K562 (cell line): ENCODE results near the gene LOC101059915.

ENCODE experiments used
- ATAC-seq: fragments of 200-7000 bp; cut with Tn5 transposase; 3 replicates; pipeline ENCODE4 v1.9.1; 2020; ENCODE audit warnings: moderate library complexity
- BruUV-seq: library from RNA; stranded (reverse); fragments of 400-500 nt; replicated peaks from 2 replicates; lab custom pipeline; 2021; lab: Mats Ljungman, UMichigan
- CTCF ChIA-PET: fragments of 300-600 bp; formaldehyde crosslinking; extraction: SDS; loops from one replicate; lab custom pipeline; 2021; ENCODE audit warnings: low intra/inter-chr PET ratio; lab: Yijun Ruan, JAX
- POLR2A ChIA-PET: fragments of 300-600, 350-650 bp; sonication (Branson Sonifier 250); formaldehyde crosslinking; extraction: SDS; loops from one replicate; lab custom pipeline; 2021; ENCODE audit warnings: antibody characterized with exemption, inconsistent platforms; lab: Yijun Ruan, JAX
- DNase-seq, 4 experiments: peaks; one replicate each; pipeline versions ENCODE4 v3.0.0 to v3.0.0-alpha.2; 2011 to 2018; ENCODE audit warnings: low spot score in 3 of 4, mixed read lengths in 3 of 4; ENCODE audit errors: extremely low read depth in 1 of 4
- FAIRE-seq: peaks from 2 replicates; lab custom pipeline; 2011; peaks lifted over from hg19 to GRCh38; lab: Jason Lieb, UNC
- H2AFZ ChIP-seq: 2 replicates; pipeline ENCODE4 v1.6.0; 2011; ENCODE audit warnings: low read depth, low read length, control low read depth, inconsistent platforms
- H3K27ac ChIP-seq: fragments of 200-600 bp; 3 replicates; pipeline ENCODE4 v1.8.0; 2011; ENCODE audit warnings: low read depth, mild to moderate bottlenecking, control low read depth, inconsistent platforms, low read length, moderate library complexity, mixed read lengths; ENCODE audit errors: extremely low read depth
- H3K27me3 ChIP-seq, 2 experiments: fragments of 300-600 bp in 1 of 2; 2 replicates in 1 of 2; 3 replicates in 1 of 2; pipeline versions ENCODE4 v1.6.0 to v1.8.0; 2011; ENCODE audit warnings: inconsistent platforms in 2 of 2, low read length in 2 of 2, mild to moderate bottlenecking in 1 of 2, mixed read lengths in 1 of 2, moderate library complexity in 1 of 2; ENCODE audit not compliant: control insufficient read depth in 2 of 2, insufficient read depth in 2 of 2
- H3K36me3 ChIP-seq: fragments of 300-600 bp; 3 replicates; pipeline ENCODE4 v1.8.0; 2011; ENCODE audit warnings: mild to moderate bottlenecking, low read length, inconsistent platforms; ENCODE audit not compliant: control insufficient read depth, insufficient read depth
- H3K4me1 ChIP-seq, 2 experiments: fragments of 200-600 bp in 1 of 2; replicated peaks in 1 of 2; 2 replicates in 1 of 2; 3 replicates in 1 of 2; pipeline versions ENCODE4 v1.5.1 to v1.8.0; 2011; ENCODE audit warnings: inconsistent platforms in 2 of 2, low read length in 2 of 2, mild to moderate bottlenecking in 1 of 2, mixed read lengths in 1 of 2, moderate library complexity in 1 of 2; ENCODE audit not compliant: control insufficient read depth in 2 of 2, insufficient read depth in 2 of 2
- H3K4me2 ChIP-seq: 2 replicates; pipeline ENCODE4 v1.6.1; 2011; ENCODE audit warnings: low read length, control low read depth, inconsistent platforms, mixed read lengths; ENCODE audit not compliant: insufficient read depth
- H3K4me3 ChIP-seq: fragments of 200-600 bp; sonication (generic), shearing (Covaris generic); 2 replicates; pipeline ENCODE4 v1.5.1; 2016; ENCODE audit warnings: control low read depth, inconsistent platforms
- H3K79me2 ChIP-seq: fragments of 200-600 bp; 3 replicates; pipeline ENCODE4 v1.8.0; 2011; ENCODE audit warnings: low read length, inconsistent platforms; ENCODE audit not compliant: control insufficient read depth, insufficient read depth
- H3K9ac ChIP-seq, 2 experiments: 2 replicates each; pipeline versions ENCODE4 v1.6.0 to v1.6.1; 2011; ENCODE audit warnings: low read depth in 2 of 2, low read length in 2 of 2, control low read depth in 1 of 2, inconsistent platforms in 1 of 2, mild to moderate bottlenecking in 1 of 2, mixed read lengths in 1 of 2; ENCODE audit not compliant: insufficient read depth in 1 of 2
- H3K9me1 ChIP-seq: one replicate; pipeline ENCODE4 v1.6.0; 2011; ENCODE audit warnings: inconsistent platforms, mild to moderate bottlenecking, low read length, moderate library complexity; ENCODE audit not compliant: control insufficient read depth, insufficient read depth
- H3K9me3 ChIP-seq: replicated peaks from 2 replicates; pipeline ENCODE4 v1.5.1; 2011; ENCODE audit warnings: low read depth, low read length, inconsistent platforms; ENCODE audit not compliant: control insufficient read depth, insufficient read depth
- H4K20me1 ChIP-seq: replicated peaks from 2 replicates; pipeline ENCODE4 v1.6.1; 2011; ENCODE audit warnings: low read length, inconsistent platforms, mixed read lengths; ENCODE audit not compliant: control insufficient read depth, insufficient read depth
- ATF7 ChIP-seq: fragments of 450-650 bp; IDR thresholded peaks from 2 replicates; pipeline ENCODE4 v1.7.1; 2014; ENCODE audit warnings: mild to moderate bottlenecking, moderate library complexity
- NFE2 ChIP-seq: IDR thresholded peaks from 2 replicates; pipeline ENCODE4 v1.6.1; 2014; ENCODE audit warnings: antibody characterized with exemption, low read depth
- PBX2 ChIP-seq, 2 experiments: IDR thresholded peaks in 1 of 2; conservative IDR thresholded peaks in 1 of 2; 2 replicates each; pipeline ENCODE4 v1.6.1; 2016; ENCODE audit warnings: low read depth in 2 of 2, mild to moderate bottlenecking in 1 of 2, missing compliant biosample characterization in 1 of 2, missing genetic modification characterization in 1 of 2, moderate library complexity in 1 of 2
- REST ChIP-seq, 2 experiments: fragments of 450-650 bp; formaldehyde crosslinking in 1 of 2; IDR thresholded peaks; 2 replicates each; pipeline versions ENCODE4 v1.4.0 to v1.6.1; 2014 to 2020; ENCODE audit warnings: mild to moderate bottlenecking in 2 of 2, borderline replicate concordance in 1 of 2, low read depth in 1 of 2
- SAFB2 ChIP-seq: fragments of 200-400 bp; formaldehyde crosslinking; IDR thresholded peaks from 2 replicates; pipeline ENCODE4 v1.6.1; 2018; ENCODE audit warnings: borderline replicate concordance, low read length, low read depth, moderate library complexity; ENCODE audit not compliant: severe bottlenecking
- SRSF1 ChIP-seq: fragments of 200-400 bp; formaldehyde crosslinking; IDR thresholded peaks from 2 replicates; pipeline ENCODE4 v1.6.1; 2017; ENCODE audit warnings: mild to moderate bottlenecking, low read depth, low read length, moderate library complexity
- ZFP30 ChIP-seq: fragments of 250-450 bp; sonication (Bioruptor Pico); IDR thresholded peaks from 2 replicates; pipeline ENCODE4 v1.8.0; 2022; ENCODE audit warnings: moderate library complexity, mild to moderate bottlenecking, inconsistent platforms, borderline replicate concordance
- ZNF384 ChIP-seq: IDR thresholded peaks from 2 replicates; pipeline ENCODE4 v1.6.1; 2012; ENCODE audit warnings: low read depth, low read length, improper control_type of control experiment
- WGBS: fragments of 100-300 bp; shearing (Covaris generic); methylation state at CpG from one replicate; pipeline ENCODE4 v1.1.6; 2016; ENCODE audit warnings: low coverage, mixed read lengths; ENCODE audit not compliant: insufficient coverage; ENCODE audit errors: missing lambda C conversion rate; 5-methylcytosine and 5-hydroxymethylcytosine counted together
- in situ Hi-C: fragments of 300-500 bp; cut with MboI; formaldehyde crosslinking; loops from 4 replicates; pipeline ENCODE4 v1.15.0; 2018; ENCODE audit warnings: inconsistent platforms, mixed read lengths
- intact Hi-C: fragments of 100-400 bp; cut with micrococcal nuclease; formaldehyde crosslinking; loops from 2 replicates; pipeline ENCODE4 v1.14.2; 2022

LOC101059915 gene

GRCh38 chrX:71652405-71652804 is 14.9 kb upstream of the LOC101059915 start:
- Histone ChIP-seq H3K4me1 (no peaks in the 10 kb centered on the region; a peak in 2 of 5 replicates), H4K20me1 (no peaks in the 10 kb centered on the region), H2AFZ (no peak overlapping the region), H3K4me3 (no peak overlapping the region), H3K9me1 (no peaks in the 10 kb centered on the region), H3K27me3 (no peaks in the 10 kb centered on the region), H3K9me3 (no peaks in the 10 kb centered on the region; the same call in 1 of the 2 replicates), H3K9ac (no peak overlapping the region), H3K27ac (no peak overlapping the region), H3K79me2 (no peaks in the 10 kb centered on the region), H3K36me3 (no peaks in the 10 kb centered on the region), H3K4me2 (no peak overlapping the region)
- ChIA-PET POLR2A (interaction anchor here (0.6 kb wide), 1 partner anchor 635 kb away, joined by 3 read pairs; no protein-coding TSS in a partner anchor), CTCF (interaction anchor here (0.6 to 1.0 kb wide), 3 partner anchors 496 to 883 kb away, joined by 3 read pairs; no protein-coding TSS in a partner anchor)
- FAIRE-seq (peak; percentile 90), ATAC-seq (peak; percentile 85), DNase-seq (peak; percentile 38 to 65 (median 42))
- in situ Hi-C loops = loop anchor here (25.0 kb wide), 1 partner anchor 210 kb away; no protein-coding TSS in a partner anchor
- intact Hi-C loops = loop anchor here (5.0 kb wide), 3 partner anchors 80 to 470 kb away; no protein-coding TSS in a partner anchor
- BruUV-seq = no TSS peak
- 14% methylated on average over 2 of the region's 2 CpGs for WGBS
- TF ChIP-seq ZNF384 (peak; percentile 36; the same call in 1 of the 2 replicates), SRSF1 (no peak), NFE2 (no peak), SAFB2 (no peak), ZFP30 (CRISPR knock-in tag) (no peak), PBX2 (CRISPR knock-in tag; IDR thresholded peaks at IDR 0.05; ENCODE audit: low read depth) (no peak), PBX2 (tag; conservative IDR thresholded peaks at IDR 0.05; ENCODE audit: low read depth) (no peak), ATF7 (peak; percentile 24; the same call in 1 of the 2 replicates), REST (IDR thresholded peaks at IDR 0.05; ENCODE audit: borderline replicate concordance) (peak; percentile 51; the same call in 1 of the 2 replicates), REST (CRISPR knock-in tag; IDR thresholded peaks at IDR 0.05; ENCODE audit: low read depth) (no peak)
